NCI-H345 treated with DMSO at 0.1 percent for 48 hours (cell line): ENCODE measurements around the gene ZNF532.

Experiments used
- DNase-seq: peaks from one replicate; lab custom pipeline; 2025; ENCODE audit not compliant: unreplicated experiment; lab: John Stamatoyannopoulos, UW

Gene ZNF532

DNA sequence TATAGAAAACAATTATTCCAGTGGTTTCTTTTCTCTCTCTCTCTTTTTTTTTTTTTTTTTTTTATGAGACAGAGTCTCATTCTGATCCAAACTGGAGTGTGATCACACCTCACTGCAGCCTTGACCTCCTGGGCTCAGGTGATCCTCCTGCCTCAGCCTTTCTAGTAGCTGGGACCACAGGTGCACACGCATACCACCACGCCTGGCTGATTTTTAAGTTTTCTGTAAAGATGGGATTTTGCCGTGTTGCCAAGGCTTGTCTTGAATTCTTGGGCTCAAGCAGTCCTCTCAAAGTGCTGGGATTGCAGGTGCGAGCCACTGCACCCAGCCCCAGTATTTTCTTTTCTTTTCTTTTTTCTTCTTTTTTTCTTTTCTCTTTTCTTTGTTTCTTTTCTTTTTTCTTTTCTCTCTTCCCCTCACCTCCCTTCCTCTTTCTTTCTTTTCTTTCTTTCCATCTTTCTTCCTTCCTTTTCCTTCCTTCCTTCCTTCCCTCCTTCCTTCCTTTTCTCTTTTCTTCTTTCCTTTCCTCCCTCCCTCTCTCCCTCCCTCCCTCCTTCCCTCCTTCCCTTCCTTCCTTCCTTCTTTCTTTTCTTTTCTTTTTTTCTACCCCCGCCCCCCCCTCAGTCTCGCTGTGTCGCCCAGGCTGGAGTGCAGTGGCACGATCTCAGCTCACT, 76.9 kb downstream of the ZNF532 start:
- DNase-seq = no peak

GRCh38 chr18:58943896-58944295, 79.2 kb downstream of the ZNF532 start:
- DNase-seq = no peak

- DNase-seq = no peak
Measured at GRCh38 chr18:58947136-58947732, 82.6 kb downstream of the ZNF532 start.

DNA sequence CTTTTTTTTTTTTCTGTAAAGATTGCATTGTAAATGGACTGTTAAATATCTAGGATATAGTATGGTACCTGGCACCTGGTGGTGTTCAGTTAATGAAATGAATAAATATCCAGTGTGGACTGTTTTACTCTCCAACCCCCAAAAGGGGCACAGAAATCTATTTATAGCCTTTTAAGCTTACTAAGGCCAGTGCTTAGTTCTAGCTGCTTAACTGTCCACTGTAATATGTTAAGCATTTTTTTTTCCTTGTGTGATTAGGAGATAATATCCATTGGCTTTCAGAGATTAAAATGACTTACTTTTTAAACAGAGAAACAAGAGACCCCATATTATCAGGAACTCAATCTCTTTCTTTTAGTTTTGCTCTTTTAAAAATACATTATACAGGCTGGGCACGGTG, 84.4 kb downstream of the ZNF532 start:
- no peak for DNase-seq

- no peak for DNase-seq
Measured at GRCh38 chr18:58951986-58952702, 87.5 kb downstream of the ZNF532 start.

DNA sequence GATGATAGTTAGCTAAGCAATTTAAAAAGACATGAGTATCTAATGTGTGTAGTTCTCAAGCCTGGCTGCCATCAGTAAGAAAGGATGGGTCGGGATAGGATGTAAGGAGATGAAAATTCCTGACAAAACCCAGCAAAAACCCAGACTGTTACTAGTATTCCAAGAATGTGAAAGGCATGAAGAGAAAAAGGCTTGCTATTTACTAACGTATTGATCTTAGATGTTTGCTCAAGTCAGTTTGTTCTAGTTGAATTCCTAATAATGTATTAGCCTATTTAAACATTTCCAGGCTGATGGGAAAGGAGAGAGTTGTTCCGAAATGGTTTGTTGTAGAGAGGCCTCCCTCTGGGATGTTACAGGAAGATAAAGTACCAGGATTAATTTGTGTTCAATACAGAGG, 88.2 kb downstream of the ZNF532 start:
- no peak for DNase-seq

- no peak for DNase-seq
Measured at GRCh38 chr18:58953627-58954026, 89.0 kb downstream of the ZNF532 start.

DNA sequence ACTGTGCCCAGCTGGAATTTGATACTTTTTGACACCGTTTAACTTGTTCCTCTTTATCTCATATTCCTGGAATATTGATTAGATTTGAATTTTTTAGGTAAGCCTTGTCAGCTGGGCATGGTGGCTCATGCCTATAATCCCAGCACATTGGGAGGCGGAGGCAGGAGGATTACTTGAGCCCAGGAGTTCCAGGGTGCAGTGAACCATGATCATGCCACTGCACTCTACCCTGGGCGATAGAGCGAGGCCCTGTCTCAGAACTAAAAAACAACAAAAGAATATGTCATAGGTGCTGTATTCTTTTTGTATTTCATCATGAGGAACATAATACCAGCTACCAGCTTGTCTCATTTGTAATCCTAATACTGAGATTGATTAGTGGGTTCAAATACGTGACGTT, 90.3 kb downstream of the ZNF532 start:
- no peak for DNase-seq

- DNase-seq = no peak
Measured at GRCh38 chr18:58955738-58956137, 91.1 kb downstream of the ZNF532 start.

GRCh38 chr18:58958628-58959027, 94.0 kb downstream of the ZNF532 start:
- DNase-seq = no peak

- no peak for DNase-seq
Measured at GRCh38 chr18:58960508-58960907, 95.8 kb downstream of the ZNF532 start.

GRCh38 chr18:58960946-58961722, 96.5 kb downstream of the ZNF532 start:
- no peak for DNase-seq

GRCh38 chr18:58962336-58962735, 97.7 kb downstream of the ZNF532 start:
- DNase-seq = no peak

- DNase-seq = no peak
Measured at GRCh38 chr18:58965291-58966004, 100.8 kb downstream of the ZNF532 start.

GRCh38 chr18:58966005-58966677, 101.5 kb downstream of the ZNF532 start:
- no peak for DNase-seq

DNA sequence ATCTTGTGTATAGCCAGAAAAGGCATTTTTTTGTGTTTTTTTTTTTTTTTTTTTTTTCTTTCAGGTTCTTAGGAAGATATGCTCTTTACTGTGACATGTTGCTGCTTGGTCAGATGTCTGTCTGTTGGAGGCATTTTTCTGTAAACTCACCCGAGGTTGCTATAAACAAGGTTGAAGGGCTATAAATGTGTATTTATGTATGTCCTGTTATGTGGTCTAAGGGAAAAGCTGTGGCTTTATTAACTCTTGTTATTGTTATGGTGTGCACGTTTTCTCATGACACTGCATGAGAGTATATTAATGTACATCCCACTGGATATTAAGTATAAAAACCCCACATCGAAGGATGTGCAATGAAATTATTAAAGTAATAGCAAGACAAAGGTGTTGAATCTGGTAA, 102.0 kb downstream of the ZNF532 start:
- no peak for DNase-seq

- DNase-seq = no peak
Measured at GRCh38 chr18:58967751-58968254, 103.1 kb downstream of the ZNF532 start.

GRCh38 chr18:58970943-58971790, 106.5 kb downstream of the ZNF532 start:
- DNase-seq = no peak

GRCh38 chr18:58975296-58975695, 110.6 kb downstream of the ZNF532 start:
- no peak for DNase-seq
